HG03469 (cell line): ENCODE results near the gene TLX3.
"Not testable (repeated sequence)": the region's sequence is repeated elsewhere in the genome, so short reads cannot be mapped to it uniquely, and the experiment has no call there.

Experiments used
- ATAC-seq: cut with Tn5 transposase; IDR thresholded peaks from one replicate; pipeline ENCODE4 v1.9.1; 2021; ENCODE audit warnings: mild to moderate bottlenecking, moderate library complexity, moderate number of reproducible peaks; ENCODE audit not compliant: unreplicated experiment

The TLX3 gene

GRCh38 chr5:171322527-171322926 is 13.5 kb downstream of the TLX3 start:
- ATAC-seq = no peak

DNA sequence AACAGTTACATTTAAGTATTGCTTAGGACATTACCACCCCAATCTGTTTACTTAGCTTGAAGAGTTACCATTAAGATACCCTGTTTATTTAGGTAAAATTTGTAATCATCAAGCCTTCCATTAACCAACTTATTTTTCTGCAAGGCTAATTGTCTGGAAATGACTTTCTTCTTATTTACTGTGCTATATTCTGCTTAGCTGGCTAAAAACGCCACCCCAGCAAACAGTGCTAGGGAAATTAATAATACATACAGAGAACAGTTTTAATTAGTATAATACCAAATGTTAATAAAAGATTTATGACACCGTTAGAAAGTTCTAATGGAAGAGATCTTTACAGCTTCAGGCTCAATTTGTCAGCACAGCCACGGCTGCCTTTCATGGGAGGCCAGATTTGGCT is 14.0 kb downstream of the TLX3 start:
- no peak for ATAC-seq

DNA sequence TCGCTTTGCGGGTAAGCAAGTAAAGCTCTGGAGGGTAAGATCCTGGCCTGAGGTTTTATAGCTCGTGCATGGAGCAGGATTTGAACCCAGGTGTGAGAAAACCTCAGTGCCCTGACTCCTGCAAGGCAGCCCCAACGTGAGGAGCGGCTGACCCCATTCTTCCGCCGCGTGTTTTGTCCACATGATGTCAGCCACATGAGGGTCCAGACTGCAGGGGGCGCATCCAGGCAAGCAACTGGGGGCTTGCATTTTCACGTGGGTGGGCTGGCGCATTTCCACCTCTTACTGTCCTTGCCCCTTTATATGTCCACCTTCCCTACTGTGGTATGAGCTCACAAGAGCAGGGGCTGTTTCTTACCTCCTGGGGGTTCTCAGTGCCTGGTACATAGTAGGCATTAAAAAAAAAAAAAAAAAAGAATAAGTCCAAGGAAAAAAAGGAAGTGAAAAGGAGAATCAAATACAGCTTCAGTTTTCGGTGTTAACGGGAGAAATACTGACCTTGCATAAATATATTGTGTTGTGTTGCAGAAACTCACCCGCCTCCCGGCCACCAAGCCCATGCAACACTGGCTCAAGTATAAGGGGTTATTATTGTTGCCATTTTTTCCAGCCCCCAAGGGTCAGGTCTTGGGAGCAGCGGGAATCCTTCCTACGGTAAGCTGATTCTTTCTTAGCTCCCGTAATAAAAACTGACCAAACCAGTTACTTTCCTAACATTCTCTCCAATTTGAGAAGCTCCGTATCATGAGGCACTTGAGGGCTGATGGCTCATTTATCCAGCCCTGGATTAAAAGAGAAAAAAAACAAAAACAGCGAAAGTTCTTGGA is 15.0 kb downstream of the TLX3 start:
- no peak for ATAC-seq

DNA sequence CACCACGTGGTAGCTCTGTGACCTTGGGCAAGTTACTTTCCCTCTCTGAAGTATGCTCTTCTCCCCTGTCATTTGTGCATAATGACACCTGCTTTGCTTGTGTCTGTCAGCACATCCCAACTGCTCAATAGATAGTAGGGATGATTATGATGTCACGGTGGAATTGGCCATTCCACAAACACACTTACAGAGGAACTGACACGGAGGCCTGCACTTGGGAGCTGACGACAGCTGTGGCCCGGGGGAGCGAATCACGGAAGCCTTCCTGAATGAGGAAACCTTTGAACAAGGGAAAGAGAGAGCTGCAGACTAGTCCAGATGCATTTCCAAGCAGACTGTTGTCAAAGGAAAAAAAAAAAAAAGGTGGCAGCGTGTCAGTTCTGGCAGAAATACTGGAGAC is 21.0 kb downstream of the TLX3 start:
- ATAC-seq = no peak

- ATAC-seq = no peak
Measured at GRCh38 chr5:171335616-171336015, 26.6 kb downstream of the TLX3 start.

GRCh38 chr5:171336521-171337209 is 27.6 kb downstream of the TLX3 start:
- ATAC-seq = no peak

DNA sequence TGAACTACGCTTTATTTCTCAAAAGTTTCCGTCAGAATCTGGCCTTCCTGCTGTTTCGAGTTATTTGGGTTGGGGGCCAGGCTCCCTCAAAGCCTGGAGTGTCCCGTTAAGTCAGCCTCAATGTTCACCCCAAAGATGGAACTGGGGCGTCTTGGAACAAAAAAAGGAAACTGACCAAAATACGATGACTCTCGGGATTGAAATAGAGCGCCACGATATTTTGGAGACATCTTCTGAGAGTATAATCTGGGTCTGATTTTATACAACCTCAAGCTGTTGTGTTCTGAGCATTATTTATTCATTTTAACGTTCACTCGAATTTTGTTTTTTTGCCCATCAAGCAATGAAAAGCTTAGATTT is 28.1 kb downstream of the TLX3 start:
- ATAC-seq = no peak

GRCh38 chr5:171340042-171340441 is 31.0 kb downstream of the TLX3 start:
- ATAC-seq = no peak

- ATAC-seq = no peak
Measured at GRCh38 chr5:171340491-171340890, 31.4 kb downstream of the TLX3 start.

- ATAC-seq = no peak
Measured at GRCh38 chr5:171342362-171343111, 33.5 kb downstream of the TLX3 start.

GRCh38 chr5:171344936-171345608 is 36.0 kb downstream of the TLX3 start:
- ATAC-seq = no peak

DNA sequence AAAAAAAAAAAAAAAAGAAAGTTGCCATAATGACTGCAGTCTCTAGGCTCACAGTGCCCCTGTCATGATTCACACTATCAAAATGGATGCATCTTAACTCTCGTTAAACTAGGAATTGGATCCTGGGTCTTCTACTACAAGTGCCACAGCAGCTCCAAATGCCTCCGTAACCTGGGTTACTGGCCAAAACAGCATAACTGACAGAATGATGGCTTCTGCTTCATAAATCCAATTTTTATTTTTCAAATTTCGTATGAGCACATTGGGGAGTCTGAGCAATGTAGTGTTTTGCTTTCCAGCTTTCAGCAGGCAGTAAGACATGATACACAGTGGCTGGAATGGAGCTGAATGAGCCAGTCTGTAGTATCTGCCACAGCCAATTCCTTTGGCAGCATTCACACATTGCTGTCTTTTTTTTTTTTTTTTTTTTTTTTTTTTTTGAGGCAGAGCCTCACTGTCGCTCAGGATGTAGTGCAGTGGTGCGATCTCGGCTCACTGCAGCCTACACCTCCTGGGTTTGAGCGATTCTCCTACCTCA is 42.6 kb downstream of the TLX3 start:
- ATAC-seq = no peak

- peak; percentile 84 for ATAC-seq
Measured at GRCh38 chr5:171355302-171355724, 46.3 kb downstream of the TLX3 start.

GRCh38 chr5:171357843-171358242 is 48.8 kb downstream of the TLX3 start:
- no peak for ATAC-seq

DNA sequence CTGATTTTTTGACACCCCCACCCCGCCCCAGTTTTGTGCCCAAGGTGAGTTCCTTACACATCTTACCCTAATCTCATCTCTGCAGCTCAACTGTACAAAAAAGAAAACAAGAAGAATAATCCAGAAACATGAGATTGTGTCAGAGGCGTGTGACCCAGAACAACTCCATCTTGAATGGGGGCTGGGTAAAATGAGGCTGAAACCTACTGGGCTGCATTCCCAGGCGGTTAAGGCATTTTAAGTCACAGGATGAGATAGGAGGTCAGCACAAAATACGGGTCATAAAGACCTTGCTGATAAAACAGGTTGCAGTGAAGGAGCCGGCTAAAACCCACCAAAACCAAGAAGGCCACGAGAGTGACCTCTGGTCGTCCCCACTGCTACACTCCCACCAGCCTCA is 52.1 kb downstream of the TLX3 start:
- not testable (repeated sequence) for ATAC-seq
